T47D (cell line): ENCODE results near the gene KCTD18.

Experiments used
- DNase-seq, 2 experiments: peaks; one replicate each; pipeline versions ENCODE4 v3.0.0 to v3.0.0-alpha.2; 2011 to 2012; ENCODE audit warnings: low read depth in 1 of 2, low spot score in 1 of 2
- JUND ChIP-seq: IDR thresholded peaks from 2 replicates; pipeline ENCODE4 v1.6.1; 2012; ENCODE audit warnings: low read depth
- in situ Hi-C: cut with HindIII; loops from 2 replicates; pipeline ENCODE4 v1.10.0; 2016; ENCODE audit warnings: low sequenced_read_pairs, low pct_unique_long_range_greater_than_20kb

Gene KCTD18

DNA sequence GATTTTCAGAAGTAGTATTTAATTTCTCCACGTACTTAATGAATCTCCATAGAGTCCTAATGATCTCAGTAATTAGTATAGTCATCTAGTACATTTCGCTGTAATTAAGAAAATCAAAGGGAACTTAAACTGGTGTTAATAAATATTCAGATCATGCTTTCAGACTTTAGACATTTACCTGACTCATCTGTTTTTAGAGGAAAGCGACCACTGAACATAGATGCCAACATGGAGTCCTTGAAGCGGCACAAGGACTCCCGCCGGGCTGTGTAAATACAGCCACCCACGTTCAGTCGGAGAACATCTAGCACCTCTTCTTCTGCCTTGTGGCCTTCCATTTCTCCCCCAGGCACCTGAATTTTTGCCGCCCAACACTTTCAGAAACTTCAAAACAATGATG lies 3.2 kb downstream of the KCTD18 start:
- no peak for TF ChIP-seq JUND
- DNase-seq = no peak
- in situ Hi-C loops = no loop called here

GRCh38 chr2:200502196-200502595 lies 7.7 kb downstream of the KCTD18 start:
- DNase-seq = no peak
- no peak for TF ChIP-seq JUND
- in situ Hi-C loops = no loop called here

DNA sequence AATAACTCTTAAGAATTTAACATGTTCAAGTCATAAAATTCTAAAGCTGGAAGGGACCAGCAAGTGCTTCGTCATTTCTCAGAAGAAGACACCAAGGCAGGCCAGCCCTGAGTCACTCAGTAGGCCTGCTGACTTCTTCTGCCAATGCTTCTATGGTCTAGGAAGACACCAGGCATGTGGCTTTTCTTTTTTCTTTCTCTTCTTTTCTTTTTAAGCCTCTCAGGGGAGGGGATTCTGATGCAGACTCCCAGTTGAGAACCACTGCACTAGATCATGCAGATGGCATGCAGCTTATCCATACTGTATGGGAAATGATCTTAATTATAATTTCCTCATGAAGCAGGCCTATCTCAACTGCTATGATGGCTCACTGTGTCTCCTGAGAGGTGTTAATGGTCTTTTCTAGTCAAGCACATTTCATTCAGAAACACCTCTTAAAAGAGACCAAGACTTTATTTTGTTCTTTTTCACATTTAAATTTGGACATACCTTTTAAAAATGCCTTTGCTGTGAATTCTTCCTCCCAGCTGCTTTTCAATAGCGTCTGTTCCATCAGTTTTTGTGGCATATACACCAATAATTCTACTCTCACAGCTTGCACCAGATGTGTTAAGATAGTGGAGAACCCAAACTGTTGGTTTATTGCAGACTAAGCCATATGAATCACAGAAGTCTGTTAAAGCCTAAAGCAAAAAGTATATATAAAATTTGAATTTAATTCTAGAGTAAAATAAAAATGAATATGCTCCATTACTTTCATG lies 11.3 kb downstream of the KCTD18 start:
- DNase-seq = no peak
- in situ Hi-C loops = no loop called here
- no peak for TF ChIP-seq JUND

DNA sequence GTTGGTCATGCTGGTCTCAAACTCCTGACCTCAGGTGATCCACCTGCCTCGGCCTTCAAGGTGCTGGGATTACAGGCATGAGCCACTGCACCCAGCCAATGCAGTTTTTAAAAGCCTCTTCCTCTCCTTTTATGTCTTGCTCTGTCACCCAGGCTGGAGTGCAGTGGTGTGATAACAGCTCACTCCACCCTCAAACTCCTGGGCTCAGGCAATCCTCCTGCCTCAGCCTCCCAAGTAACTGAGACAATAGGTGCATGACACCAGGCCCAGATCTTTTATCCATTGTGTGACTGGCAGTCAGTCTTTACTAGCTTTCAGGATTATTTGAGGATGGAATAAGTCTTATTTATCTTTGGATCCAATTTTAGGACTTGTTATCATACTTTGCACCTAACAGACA lies 13.2 kb downstream of the KCTD18 start:
- in situ Hi-C loops = no loop called here
- TF ChIP-seq JUND = no peak
- DNase-seq = no peak

GRCh38 chr2:200494048-200494447 lies 15.8 kb downstream of the KCTD18 start:
- TF ChIP-seq JUND = no peak
- no peak for DNase-seq
- in situ Hi-C loops = no loop called here

DNA sequence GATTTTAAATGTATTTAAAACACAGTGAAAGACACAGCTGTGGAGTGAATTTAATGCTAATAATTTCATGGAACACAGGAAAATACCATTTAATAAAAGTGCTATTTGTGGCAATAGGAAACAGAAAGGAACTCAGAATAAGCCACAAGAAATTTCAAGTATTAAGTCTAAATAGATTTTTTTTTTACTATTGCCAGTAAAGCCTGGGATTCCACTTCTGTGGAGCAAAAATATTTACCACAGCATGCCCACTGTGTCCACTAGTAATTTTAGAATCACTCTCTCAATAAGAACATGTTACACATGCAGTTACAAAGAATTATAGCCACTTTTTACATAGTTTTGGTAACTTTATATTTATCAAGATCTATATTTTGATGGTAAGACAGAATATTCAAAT lies 17.2 kb downstream of the KCTD18 start:
- no peak for TF ChIP-seq JUND
- in situ Hi-C loops = no loop called here
- DNase-seq = no peak

DNA sequence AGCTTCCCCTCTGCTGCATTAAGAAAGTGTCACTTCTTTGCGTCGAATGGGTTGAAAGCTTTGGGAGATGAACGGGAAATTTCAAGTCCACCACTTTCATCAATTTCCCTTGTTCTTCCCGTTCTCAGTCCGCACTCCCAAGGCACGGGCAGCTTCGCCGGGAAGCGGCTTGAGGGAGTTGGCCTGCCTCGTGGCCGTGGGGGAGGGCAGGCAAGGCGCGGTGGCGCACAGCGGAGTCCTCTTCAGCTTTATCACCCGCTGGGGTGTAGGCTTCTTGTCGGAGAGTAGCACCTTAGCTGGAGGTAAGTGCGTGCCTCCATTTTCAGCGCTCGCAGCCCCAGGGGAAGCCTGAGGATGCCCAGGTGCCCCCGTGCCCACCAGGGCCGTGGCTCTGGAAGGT lies 19.9 kb downstream of the KCTD18 start:
- no peak for TF ChIP-seq JUND
- no peak for DNase-seq
- in situ Hi-C loops = no loop called here

DNA sequence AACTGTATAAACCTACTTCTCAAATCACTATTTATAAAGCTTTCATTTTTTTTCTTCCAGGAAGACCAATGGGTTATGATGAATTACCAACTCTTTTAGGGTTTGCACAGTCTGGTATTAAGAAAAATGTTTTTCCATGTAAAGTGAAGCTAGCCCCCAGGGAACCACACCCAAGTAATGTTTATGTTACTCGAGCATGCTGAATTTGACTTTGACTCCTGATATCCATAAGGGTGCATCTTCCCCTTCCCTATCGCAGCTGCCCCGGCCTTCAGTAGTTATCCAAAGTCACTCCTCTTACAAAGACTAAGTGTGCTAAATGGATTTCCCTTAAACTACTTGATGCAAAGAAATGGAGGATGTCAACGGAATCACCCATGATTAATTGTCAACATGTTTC lies 21.7 kb downstream of the KCTD18 start:
- no peak for TF ChIP-seq JUND
- in situ Hi-C loops = no loop called here
- DNase-seq = no peak

DNA sequence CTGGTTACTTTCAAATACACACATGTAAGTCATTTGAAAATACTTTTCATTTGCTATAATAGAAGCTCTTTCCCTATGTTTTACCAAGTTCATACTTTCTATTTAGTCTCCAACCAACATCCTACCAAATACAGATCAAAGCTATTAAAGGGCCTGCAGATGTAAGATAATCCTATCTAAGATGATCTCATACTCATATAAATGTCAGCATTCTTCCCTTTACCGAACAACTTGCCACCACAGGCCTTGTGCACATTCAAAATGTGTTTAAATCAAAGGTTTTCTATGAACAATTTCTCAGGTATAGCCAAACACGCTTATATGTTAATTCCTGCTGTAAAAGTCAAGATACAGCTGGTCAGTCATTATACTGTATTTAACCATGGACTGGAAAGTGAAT lies 23.3 kb downstream of the KCTD18 start:
- no peak for DNase-seq
- TF ChIP-seq JUND = no peak
- in situ Hi-C loops = no loop called here

DNA sequence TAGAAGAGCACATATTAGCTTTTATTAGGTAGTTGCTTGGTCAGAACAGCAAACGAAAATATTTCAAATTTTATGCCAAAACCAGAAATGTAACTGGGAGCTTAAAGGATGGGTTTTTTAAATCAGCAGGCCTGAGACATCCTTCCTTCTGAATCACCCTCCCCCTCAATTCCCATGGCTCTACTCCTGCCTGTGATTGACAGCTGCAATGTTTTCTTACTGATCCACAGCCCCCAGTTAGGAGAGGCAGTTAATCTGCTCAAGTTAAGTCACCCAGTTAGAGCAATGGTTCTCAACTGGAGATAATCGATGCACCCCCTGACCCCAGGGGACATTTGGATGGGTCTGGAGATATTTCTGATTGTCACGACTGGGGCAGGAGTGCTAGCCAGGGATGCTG lies 24.9 kb downstream of the KCTD18 start:
- TF ChIP-seq JUND = no peak
- in situ Hi-C loops = no loop called here

DNA sequence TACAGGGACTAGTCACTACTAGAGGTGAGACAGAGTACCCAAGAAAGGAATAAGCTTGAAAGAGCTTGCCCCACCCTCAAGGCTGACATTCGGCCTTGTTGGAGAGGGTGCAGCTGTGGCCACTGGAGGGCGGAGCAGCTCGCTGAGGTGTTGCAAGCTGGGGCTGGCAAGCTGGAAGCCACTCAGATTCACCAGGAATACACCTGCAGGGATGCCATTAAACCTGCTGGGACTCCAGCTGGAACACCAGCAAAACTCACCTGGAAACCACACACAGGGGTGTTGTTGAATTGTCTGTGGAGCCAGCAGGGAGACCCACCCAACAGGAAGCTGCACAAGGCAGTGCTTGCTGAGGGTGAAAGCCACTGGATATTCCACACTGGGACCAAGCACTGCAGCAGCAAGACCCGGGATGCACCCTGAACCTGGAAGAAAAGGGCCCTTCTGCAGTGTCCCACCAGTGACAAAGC lies 26.1 kb downstream of the KCTD18 start:
- DNase-seq = peak; percentile 13 to 63
- TF ChIP-seq JUND = no peak
- in situ Hi-C loops = no loop called here

More for the DNA sequence above, 24.9 kb downstream of the KCTD18 start:
- no peak for DNase-seq

GRCh38 chr2:200482194-200482593 lies 27.7 kb downstream of the KCTD18 start:
- TF ChIP-seq JUND = no peak
- in situ Hi-C loops = no loop called here

DNA sequence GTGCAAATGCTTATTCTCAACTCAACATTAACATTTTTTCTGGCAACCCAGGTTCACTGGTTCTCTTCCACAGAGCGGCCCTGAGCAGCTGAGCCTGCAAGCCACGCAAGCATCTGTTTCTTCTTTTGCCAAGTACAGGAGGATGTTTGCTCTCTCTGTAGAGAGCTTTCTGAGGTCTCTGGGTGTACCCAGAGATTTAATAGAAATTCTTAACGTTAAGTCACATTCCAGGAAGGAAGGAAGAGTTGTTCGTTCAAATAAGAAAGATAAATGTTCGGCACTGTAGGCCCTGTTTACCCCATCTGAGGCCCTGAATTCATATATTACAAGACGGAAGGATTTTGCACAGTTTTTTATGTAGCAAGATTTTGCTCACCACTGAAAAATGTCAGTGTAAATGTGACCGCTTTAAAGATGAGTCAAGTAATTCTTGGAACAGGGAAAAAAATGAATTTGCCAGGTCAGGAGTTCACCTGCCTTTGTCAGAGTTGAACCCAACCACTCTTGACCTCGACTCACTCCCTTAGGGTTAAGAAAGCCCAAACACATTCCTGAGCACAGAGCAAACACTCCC lies 30.1 kb downstream of the KCTD18 start:
- no peak for TF ChIP-seq JUND
- in situ Hi-C loops = no loop called here
- DNase-seq = peak in 1 of 2 experiments; percentile 1

More at GRCh38 chr2:200482194-200482593, 27.7 kb downstream of the KCTD18 start:
- DNase-seq = no peak
